ENCODE measurements around the gene TCOF1.
"Not testable (repeated sequence)": the region's sequence is repeated elsewhere in the genome, so short reads cannot be mapped to it uniquely, and the experiment has no call there.

Gene TCOF1

DNA sequence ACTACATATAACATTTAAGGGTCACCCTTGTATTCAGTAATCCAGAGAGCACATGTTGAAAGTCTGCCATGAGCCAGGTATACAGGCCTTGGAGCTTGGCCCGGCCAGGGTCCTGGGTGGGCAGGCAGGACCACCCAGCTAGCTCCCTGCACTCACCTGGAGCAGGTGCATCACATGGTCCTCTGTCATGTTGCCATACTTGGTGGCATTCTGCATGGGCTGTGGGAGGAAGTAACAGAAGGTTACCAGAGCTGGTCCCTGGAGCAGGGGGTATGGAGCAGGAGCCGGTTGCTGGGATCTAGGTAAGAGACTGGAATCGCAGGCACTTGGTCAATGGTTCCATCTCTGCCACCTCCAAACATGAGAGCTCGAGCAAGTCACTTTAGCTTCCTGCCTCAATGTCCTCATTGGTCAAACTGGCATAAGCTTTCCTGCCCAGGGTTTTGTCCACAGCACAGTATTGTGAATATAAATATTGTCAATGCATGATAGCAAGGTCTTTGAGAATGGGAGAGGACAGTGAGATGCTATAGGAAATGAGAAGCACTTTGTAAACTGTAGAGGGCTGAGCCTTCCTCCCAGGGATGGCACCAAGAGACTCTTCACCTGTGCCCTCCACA is 48.7 kb downstream of the TCOF1 start:
- DNase-seq (ENCODE audit: low read depth), result no peak

- DNase-seq (ENCODE audit: low read depth), result no peak
These were observed 49.2 kb downstream of the TCOF1 start for GRCh38 chr5:150406723-150407095.

- no peak for DNase-seq (ENCODE audit: low read depth)
These were observed 49.7 kb downstream of the TCOF1 start for GRCh38 chr5:150407096-150407720.

DNA sequence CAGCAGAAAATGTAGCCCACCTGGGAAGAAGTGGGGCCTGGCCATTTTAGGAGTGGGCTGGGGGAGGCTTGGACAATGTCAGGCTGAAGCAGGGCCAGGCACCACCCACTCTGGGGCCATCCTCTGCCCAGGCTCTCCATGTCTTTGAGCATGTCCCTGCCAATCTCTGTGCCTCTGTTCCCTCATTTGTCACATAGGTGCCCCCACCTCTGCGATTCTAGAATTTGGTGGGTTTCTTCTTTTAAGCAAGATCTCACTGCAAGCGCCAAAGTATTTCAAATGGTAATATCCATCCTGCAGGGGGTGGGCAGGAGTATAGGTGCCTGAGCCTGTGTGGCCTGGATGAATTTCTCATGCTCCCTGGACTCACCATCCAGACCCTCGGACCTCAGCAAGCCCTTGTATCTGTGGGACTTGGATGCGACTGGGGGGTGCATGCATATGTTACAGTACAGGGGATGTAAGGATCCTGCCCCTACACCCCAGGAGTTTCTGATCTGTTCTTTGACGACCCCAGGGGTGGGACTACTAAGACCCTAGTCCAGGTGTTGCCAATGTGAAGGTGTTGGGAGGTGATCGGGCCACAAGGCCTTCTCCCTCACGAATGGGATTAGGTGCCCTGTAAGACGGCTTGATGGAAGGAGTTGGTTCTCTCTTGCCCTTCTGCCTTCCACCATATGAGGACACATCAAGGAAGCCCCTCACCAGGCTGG is 50.9 kb downstream of the TCOF1 start:
- DNase-seq (ENCODE audit: low read depth), result no peak

DNA sequence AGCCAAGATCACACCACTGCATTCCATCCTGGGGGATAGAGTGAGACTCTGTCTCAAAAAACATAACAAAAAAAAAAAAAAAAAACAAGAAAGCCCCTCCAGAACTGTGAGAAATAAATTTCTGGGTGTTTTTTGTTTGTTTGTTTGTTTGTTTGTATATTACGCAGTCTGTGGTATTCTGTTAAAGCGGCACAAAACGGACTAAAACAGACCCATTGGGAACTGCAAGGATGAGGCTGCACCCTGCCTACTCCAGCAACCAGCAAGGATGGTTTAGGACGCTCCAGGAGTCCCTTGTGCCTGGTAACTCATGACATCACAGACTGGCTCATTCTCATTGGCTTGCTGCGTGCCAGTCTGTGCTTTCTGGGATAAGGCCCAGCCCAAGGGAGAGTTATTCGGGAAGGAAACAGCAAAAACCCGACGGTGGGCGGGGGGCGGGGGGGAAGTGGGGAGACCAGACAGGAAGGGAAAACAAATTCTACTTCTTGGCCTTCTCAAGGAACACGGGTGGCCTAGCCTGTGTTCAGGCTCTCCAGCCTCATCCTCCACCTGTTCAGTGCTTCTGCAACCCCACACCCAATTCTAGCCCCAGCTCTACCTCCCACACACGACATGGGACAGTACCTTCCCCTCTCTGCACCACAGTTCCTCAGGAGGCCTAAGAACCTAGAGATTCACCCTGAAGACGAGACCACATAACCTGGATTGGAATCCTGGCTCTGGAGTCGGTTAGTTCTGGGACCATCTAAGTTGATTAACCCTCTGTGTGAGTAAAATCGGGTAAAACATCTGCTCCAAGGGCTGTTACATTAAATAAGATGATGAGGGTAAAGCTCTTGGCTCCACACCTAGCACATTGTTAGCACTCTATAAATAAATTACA is 52.4 kb downstream of the TCOF1 start:
- peak; percentile 63 for DNase-seq (ENCODE audit: low read depth)

GRCh38 chr5:150410524-150411244 is 53.2 kb downstream of the TCOF1 start:
- DNase-seq (ENCODE audit: low read depth), result no peak

DNA sequence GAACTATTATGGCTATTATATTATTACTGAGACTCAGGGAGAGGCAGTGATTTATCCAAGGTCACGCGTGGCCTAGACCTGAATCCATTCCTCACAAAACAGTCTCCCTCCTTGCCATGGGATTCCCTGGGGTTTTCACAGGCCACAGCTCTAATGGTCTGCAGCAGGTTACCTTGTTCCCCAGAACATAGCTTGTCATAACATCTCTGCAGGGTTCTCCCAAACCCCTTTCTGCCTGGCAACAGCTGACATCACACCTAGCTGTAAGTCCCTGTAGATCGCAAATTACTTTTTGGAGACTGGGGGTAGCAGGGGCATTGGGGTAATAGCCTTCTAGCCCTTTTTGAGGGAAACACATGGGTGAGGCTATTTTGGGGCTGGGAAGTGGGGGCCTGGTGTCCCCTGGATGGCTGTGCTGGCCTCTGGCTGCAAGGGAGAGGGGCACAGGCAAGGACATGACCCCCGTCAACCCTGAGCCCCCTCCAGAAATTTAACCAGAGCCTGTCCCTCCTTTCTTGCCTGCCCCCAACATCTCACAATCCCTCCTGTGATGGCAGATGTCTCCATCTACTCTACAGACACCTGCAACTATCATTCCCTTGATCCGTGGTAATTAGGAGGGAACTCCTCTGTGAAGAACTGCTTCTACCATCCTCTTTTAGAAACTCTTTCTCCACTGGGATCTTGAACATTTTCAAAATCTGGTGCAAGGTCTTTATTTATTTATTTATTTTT is 53.9 kb downstream of the TCOF1 start:
- DNase-seq (ENCODE audit: low read depth), result no peak

- no peak for DNase-seq (ENCODE audit: low read depth)
These were observed 55.0 kb downstream of the TCOF1 start, which contains the start of gene CD74 for GRCh38 chr5:150412319-150413175. TSS of gene CD74 (minus strand) at chr5:150412910. CDS start at chr5:150412749, 161 bp downstream.

DNA sequence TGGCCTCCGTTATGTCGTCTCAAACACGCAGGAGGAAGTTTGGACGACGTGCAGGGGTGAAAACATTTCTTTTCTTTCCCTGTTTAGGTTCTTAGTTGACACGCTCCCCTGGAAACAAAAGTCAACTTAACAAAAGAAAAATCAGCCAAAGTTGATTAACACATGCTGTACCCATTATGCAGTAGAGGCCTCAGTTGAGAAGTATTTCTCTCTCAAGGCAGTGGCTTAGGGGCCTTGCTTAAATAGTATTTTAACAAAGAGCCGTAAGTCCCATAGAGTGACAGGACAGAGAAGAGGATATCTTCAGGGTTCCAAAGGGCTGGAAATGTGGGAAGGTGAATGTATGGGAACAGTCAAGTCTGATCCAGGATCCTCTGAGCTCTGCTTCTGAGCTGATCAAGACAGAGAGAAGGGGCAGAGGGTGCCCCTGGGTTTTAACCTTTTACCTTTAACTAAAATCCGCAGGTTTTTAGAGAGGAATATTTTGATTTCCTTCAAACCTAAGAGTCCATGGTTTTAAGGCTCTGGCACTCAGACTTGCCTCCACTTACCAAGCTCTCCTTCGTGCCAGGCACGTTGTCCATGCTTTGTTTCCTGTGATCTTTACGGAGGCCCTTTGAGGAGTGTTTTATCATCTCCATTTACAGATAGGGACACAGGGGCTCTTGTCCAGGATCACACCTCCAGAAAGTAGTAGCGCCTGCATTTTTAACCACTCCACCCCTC is 55.8 kb downstream of the TCOF1 start:
- DNase-seq (ENCODE audit: low read depth), result no peak

DNA sequence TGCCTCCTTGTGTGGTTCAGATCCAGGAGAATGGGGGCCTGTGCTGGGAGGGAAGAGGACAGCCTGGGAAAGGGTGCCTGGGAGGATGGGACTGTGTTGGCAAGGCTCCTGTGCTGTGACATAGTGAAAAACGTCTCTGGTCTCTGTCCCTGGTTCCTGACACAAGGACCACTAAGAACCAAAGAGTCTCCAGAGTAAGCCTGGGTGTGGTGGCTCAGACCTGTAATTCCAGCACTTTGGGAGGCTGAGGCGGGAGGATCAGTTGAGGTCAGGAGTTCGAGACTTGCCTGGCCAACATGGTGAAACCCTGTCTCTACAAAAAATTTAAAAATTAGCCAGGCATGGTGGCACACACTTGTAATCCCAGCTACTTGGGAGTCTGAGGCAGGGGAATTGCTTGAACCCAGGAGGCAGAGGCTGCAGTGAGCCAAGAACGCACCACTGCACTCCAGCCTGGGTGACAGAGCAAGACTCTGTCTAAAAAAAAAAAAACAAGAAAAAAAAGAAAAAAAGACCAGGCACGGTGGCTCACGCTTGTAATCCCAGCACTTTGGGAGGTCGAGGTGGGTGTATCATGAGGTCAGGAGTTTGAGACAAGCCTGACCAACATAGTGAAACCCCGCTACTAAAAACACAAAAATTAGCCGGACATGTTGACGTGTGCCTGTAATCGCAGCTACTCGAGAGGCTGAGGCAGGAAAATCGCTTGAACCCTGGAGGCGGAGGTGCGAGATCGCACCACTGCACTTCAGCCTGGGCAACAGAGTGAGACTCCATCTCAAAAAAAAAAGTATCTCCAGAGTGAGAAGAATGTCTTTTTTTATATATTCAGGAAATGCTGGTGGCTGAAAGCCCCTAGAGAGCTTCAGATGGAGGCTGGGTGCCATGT is 56.6 kb downstream of the TCOF1 start:
- not testable (repeated sequence) for DNase-seq (ENCODE audit: low read depth)

DNA sequence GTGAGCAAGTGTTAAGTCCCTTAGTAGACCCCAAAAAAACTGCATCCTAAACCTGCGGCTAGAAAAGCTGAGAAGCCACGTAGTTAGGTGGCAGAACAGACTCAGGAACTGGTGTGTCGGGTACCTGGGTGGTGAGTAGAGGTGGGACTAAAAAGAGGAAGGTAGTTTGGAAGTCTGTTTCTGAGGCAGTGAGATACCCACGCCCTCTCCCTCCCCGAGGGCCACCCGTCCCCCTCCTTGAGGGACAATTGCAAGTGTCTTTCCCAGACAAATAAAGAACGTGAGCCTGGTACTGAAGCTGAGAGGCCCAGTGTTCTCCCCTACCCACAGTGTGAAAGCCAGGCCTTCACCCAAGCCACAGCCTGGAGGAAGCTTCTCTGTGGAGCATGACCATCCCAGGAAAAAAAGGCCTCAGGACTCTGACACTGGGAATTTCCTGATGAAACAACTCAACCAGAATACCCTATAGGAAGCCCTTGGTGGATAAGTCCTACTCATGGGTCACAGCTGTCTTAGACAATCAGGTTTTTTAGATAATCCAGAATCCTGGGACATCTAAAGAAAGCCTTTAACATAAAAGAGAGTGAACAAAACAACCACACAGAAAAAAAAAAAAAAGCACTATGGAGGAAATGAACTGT is 62.3 kb downstream of the TCOF1 start:
- DNase-seq (ENCODE audit: low read depth), result no peak

- DNase-seq (ENCODE audit: low read depth), result no peak
These were observed 64.6 kb downstream of the TCOF1 start for GRCh38 chr5:150422075-150422474.

- DNase-seq (ENCODE audit: low read depth), result no peak
These were observed 65.3 kb downstream of the TCOF1 start for GRCh38 chr5:150422758-150423157.

DNA sequence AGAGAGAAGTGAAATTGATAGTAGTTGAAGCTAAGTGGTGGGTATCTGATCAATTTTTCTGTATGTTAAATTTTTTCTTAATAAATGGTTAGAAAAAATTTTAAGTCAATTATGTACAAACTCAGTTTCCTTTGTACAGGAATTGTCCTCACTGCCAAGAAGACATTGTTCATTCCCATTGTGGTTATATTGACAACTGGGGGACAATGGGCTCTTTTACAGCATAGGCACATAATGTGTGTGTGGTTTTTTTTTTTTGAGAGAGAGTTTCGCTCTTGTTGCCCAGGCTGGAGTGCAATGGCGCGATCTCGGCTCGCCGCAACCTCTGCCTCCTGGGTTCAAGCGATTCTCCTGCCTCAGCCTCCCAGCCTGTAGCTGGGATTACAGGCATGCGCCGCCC is 68.7 kb downstream of the TCOF1 start:
- not testable (repeated sequence) for DNase-seq (ENCODE audit: low read depth)

DNA sequence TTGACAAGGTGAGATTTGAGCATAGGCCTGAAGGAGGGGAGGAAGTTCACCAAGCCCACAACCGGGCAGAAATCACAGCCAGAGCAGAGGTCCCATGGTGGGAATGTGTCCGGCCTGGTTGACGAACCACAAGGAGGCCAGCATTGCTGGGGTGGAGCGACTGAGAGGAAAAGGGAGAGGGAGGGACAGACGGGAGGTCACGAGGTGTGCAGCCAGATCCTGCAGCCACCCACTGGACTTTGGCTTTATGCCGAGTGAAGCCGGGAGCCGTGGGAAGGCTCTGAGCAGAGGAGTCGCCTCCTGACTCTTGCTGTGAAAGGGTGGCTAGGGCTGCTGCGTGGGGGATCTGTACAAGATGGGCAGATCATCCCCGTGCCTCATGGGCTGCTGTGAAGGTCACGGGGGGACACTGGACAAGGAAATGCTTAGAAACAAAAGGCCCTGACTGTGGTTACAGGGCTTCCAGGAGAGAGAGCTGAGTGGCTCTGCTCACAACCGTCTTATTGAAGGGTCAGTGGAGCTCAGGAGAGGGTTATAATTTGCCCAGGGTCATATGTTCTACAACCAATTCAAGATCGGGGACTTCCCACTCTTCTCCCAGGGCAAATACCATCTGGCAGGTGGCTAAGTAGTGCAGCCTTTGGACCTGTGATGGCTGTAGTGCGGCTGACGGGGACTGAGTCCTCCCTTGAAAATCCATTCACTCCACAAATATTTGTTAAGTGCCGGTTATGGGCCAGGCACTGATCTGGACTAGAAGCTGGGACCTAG is 70.8 kb downstream of the TCOF1 start:
- DNase-seq (ENCODE audit: low read depth), result no peak

DNA sequence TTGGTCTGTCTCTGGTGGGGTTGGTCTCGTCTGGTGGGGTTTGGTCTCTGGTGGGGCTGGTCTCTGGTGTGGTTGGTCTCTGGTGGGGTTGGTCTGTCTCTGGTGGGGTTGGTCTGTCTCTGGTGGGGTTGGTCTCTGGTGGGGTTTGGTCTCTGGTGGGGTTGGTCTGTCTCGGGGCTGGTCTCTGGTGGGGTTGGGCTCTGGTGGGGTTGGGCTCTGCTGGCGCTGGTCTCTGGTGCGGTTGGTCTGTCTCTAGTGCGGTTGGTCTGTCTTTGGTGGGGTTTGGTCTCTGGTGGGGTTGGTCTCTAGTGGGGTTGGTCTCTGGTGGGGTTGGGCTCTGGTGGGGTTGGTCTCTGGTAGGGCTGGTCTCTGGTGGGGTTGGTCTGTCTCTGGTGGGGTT is 71.5 kb downstream of the TCOF1 start:
- no peak for DNase-seq (ENCODE audit: low read depth)

DNA sequence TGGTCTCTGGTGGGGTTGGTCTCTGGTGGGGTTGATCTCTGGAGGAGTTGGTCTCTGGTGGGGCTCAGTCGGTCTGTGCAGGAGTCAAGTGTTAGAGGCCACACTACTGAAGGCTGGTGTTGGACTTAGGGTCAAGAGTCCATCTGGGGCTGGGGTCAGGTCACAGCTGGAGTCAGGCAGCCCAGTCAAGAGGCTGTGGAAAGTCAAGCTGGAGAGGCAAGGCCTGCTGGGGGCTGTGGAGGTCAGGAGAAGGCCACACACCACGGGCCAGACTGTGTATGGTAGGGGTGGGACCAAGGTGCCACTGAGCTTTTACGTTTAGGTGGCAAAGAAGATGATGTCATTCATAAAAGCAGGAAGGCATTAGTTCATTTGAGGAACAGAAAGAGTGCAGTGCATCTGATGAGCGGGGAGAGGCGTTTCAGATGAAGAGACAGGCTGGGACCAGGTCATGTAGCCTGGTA is 71.9 kb downstream of the TCOF1 start:
- DNase-seq (ENCODE audit: low read depth), result no peak

All from non-pigmented ciliary epithelial cell (primary cell).